ENCODE measurements around the gene GRAMD1B.

GRAMD1B gene

DNA sequence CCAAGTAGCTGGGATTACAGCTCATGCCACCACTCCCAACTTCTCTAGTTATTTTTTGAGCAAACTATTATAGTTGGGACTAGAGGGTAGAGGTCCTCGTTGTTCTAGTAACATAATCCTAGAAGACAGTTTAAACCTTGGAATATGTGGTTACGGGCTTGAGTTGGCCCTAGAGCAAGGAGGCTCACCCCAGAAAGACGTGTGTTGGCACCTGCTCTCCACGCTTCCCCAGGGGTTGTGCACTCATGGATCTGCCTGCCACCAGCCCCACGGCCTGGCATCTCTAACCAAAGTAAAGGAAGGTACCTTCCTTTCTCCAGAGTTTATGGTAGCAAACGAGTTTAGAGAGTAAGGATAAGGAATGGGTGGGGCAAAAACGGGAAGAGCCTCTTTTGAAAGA is 145.4 kb downstream of the GRAMD1B start:
- no peak for DNase-seq

DNA sequence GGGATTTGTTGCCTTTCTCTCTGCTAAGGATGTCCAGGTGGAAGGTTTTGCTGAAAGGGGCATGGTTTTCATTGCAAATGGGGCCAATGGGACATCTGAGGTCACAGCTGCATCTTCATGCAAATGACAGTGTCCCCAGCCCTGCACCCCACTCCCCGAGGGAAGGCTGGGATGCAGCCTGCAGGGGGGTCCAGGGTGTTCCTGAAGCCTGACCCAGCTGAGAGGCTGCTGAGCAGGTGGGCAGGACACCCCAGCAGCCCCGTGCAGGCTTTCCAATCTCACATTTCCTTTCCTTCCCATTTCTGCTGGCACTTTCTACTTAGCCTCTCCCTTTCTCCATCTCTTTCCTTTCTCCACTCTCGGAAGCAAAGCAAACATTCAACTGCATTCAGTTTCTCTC is 146.0 kb downstream of the GRAMD1B start:
- no peak for DNase-seq

DNA sequence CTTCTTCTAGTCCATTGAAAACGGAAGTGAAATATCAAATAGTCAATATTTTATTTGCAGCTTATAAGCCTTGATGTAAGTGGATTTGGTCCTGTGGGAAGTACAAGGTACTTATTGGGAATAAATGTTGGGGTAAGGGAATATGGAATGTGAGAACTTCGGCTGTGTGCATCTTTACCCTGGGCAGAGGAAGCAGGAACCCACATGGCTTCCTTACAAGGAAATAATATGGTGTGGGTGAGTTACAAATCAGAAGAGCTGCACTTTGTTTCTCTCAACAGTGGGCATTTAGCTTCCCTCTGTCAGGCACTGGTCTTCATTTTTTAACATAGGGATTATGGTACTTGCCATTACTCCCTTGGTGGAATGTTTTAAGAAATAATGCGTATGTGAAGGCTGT is 146.4 kb downstream of the GRAMD1B start:
- DNase-seq, result no peak

GRCh38 chr11:123577081-123577598 is 147.1 kb downstream of the GRAMD1B start:
- peak; percentile 6 for DNase-seq

- no peak for DNase-seq
Measured at GRCh38 chr11:123578778-123579481, 148.9 kb downstream of the GRAMD1B start.

GRCh38 chr11:123579482-123579812 is 149.4 kb downstream of the GRAMD1B start:
- DNase-seq, result no peak

GRCh38 chr11:123580137-123580536 is 150.1 kb downstream of the GRAMD1B start:
- DNase-seq, result no peak

DNA sequence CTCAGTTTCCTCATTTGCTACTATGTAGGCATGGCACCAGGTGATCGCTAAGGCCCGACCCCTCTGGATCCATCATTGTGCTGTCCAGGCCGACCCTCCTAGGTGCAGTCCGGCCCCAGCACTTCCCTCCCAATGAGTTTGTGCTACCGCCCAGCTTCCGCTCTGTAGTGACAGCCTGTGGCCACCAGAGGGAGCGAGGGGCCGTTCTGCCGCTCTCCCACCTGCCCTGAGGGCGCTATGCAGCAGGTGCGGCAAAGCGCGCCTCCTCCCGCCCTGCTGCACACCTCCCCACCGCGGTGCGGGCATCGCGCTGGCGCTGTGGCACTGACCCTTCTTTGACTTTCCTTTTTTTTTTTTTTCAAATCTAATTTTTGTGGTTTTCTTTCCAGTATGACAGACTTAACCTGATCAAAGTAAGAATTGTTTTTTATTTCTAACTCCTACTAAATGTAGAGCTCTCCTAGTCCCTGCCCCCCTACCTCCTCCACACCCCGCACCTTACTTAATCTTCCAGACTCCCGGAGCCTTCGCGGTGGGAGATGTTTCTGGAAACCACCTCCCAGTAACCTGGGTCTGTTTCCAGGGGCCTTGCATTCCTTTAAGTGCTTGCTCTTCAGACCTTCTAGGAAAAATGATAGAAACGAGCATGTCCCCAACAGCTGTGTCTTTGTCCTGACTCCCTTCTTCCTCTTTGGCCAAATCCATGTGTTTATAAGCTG is 150.6 kb downstream of the GRAMD1B start:
- no peak for DNase-seq

DNA sequence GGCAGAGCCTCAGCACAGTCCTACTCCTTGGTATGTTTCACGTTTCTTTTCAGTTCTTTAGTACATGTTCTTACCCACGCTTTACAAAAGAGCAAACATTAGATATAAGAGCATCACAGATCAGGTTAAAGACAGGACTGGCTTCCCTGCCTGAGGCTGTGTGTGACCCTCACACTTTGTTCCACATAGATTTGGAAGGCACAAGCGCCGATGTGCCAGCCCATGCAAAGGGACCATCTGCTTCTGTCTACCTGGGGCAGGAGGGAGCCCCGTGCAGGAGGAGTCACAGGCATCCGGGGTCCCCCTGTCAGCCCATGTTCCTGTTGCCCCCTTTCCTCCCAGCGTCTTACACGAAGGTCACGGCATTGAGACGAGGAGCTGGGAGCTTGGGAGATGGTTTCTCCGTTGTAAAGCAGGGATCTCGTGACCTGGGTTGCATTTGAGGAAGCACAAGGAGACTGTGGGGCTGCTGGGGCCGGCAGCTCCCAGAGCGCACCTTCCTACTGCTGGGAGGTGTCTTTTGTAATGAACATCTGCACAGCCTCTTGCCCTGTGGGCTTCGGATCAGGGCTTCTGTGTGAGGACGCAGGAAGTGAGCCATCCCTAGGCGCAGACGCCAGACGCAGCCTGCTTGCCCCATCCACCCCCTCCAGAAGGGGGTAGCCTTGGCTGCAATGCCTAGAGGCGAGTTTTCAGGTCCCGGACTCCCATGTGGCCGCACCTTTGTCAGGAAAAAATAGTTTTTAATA is 151.8 kb downstream of the GRAMD1B start:
- no peak for DNase-seq

GRCh38 chr11:123582992-123583504 is 153.0 kb downstream of the GRAMD1B start:
- DNase-seq, result no peak

- no peak for DNase-seq
Measured at GRCh38 chr11:123584186-123584585, 154.1 kb downstream of the GRAMD1B start.

DNA sequence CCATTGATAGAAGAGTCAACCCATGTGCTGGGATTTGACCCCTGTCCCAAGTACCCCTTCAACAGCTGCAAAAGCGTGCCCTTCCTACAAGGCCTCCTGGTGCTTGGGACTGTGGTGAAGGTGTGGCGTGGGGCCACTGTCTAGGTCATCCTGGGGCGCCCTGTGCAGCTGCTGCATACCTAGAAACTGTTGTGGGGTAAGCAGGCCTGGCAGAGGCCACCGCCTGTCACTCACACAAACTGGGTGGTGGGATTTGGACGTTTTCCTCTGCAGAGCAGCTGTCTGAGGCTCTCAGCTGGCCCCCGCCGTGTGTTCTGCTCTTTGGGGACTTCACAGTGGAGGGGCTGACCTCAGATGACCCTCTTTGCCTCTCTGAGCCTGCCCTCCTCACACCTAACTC is 154.7 kb downstream of the GRAMD1B start:
- no peak for DNase-seq

GRCh38 chr11:123585206-123585605 is 155.1 kb downstream of the GRAMD1B start:
- DNase-seq, result no peak

- no peak for DNase-seq
Measured at GRCh38 chr11:123585706-123586105, 155.6 kb downstream of the GRAMD1B start.

DNA sequence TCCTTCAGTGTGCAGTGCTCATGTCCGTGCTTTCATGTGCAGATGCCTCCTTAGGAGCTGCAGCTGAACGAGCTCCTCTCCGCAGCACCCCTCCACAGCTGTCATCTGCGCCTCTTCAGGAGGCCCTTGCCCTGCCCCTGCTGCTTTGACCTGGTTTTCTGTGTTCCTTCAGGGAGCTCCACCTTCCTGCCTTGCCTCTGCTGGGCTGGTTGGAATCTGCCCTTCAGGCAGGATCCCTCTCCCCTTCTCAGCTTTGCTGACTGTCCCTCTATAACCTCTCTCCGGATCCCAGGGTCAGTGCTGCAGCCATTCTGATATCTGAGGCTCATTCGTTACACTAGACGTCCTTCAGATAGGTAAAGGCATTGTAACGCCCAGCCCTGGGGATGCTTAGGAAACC is 156.5 kb downstream of the GRAMD1B start:
- no peak for DNase-seq

GRCh38 chr11:123587044-123587443 is 157.0 kb downstream of the GRAMD1B start:
- DNase-seq, result no peak

DNA sequence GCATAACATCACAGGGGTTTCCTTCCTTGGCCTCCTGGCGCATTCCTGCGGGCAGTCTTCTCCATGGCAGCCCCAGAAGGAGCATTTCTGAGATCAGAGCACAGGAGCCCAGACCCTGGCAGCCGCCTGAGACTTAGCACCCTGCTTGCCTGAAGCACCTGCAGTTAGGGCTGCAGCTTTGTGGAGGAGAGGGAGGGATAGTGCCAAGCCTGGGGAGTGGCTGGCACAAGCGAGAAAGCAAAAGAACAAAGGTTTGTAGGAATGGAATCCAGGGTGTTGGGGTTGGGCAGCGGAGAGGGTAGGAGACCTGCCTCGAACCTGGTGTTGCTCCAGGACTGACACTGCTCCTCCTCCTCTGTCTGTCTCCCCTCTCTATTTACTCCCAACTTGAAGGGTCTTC is 157.5 kb downstream of the GRAMD1B start:
- no peak for DNase-seq

DNA sequence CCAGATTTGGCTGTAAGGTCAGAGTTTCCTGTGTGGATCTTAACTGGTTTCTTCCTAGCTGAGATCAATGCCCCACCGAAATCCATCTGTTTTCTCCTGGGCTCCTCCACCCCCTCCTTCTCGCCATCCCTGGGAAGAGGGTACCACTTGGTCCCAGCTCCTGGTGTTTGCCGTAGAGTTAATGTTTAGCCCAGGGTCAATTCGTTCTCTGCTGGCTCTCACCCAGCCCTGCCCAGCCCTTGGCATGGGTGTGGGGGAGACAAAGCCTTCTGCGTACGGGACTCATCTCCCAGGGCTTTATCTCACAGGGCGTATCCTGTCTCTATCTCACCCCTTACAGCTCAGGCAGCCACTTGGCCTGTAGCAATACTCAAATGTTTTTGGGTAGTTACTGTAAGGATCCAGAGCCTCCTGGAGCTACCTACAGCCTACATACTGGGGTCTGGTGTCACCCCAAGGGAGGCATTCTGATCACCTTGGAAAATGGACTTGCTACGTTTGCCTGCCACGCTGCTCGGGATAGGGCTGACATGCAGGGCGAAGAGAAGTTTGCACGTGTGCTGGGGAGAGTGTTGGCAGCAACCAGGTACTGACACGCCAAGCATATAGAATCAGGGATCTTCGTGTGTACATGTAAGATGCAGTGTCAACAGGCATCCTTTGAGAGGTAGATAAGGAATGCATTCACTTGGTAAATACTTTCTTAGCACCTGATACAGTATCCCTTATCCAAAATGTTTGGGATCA is 158.2 kb downstream of the GRAMD1B start:
- DNase-seq, result no peak

DNA sequence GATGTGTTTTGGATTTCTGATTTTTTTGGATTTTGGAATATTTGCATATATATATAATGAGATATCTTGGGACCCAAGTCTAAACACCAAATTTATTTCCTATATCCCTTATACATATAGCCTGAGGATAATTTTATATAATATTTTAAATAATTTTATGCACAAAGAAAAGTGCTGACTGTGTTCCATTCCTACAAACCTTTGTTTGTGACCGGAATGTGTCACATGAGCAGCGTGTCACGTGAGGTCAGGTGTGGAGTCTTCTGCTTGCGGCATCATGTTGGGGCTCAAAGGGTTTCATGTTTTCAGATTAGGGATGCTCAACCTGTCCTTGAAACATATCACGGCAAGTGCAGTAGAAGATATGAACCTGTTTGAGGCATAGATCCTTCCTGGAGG is 158.8 kb downstream of the GRAMD1B start:
- DNase-seq, result no peak

DNA sequence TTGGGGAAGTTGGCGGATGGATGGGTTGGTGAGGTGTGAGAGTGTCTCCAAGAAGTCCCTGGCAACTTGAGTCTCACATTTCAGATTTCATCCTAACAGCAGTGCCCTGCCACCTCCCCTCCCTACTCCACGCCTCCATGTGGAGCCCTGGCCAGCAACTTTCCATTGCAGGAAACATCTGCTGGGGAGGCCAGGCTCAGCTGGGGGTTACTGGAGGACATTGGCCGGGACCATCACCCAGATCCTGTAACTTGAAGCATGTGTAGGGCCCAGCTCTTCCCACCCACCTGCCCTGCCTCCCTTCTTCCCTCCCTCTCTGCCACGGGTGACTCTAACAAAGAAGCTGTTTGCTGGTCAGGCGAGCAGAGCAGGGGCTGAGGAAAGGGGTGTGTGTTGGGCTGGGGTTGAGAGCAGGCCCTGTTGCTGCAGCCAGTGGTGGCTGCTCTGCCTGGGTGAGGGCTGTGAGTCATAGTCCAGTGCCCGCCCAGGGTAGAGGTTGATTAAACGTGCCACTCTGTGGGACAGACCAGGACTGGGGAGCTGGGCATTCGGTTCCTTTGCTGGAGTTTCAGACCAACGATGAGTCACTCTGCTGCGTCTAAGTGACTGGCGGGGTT is 160.3 kb downstream of the GRAMD1B start:
- DNase-seq, result no peak

GRCh38 chr11:123593570-123593969 is 163.5 kb downstream of the GRAMD1B start:
- DNase-seq, result no peak

DNA sequence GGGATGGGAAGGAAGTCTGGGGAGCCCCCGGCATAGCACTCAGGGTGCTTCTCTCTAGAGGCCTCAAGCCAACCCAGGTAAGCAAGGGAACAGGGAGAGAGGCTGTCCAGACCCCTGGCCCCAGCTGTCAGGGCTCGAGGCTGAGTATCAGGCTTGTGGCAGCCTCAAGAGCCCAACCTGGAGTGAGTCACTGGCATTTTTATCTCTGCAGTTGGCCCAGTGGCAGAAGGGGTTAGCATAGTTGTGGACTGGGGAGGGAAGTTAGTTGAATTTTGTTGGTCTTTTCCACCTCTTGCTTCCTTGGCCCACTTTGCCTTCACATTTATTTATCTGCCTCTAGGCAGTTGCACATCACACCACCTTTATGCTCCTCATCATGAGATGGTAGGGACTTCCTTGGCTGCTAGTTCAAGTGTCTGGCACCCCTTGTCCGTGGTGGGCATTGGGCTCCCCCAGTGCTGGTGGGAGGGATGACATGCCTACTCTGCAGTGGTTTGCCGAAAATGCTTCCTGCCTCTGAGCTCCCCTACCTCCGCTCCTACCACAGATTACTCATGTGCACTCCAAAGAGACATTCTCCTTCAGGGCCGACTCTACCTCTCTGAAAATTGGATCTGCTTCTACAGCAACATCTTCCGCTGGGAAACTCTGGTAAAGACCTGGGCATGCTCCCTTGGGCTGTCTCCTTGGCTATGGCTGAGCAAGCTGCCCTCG is 164.3 kb downstream of the GRAMD1B start:
- DNase-seq, result no peak
